Measurements from ENCODE around the gene CDC37.

CDC37 gene

GRCh38 chr19:10419646-10420443, 16.5 kb upstream of the CDC37 start:
- FAIRE-seq: no peak
- TF ChIP-seq CTCF (IDR thresholded peaks at IDR 0.05; ENCODE audit: insufficient read depth, missing control alignments): no peak
- DNase-seq (ENCODE audit: insufficient read length, low spot score): peak; percentile 98

DNA sequence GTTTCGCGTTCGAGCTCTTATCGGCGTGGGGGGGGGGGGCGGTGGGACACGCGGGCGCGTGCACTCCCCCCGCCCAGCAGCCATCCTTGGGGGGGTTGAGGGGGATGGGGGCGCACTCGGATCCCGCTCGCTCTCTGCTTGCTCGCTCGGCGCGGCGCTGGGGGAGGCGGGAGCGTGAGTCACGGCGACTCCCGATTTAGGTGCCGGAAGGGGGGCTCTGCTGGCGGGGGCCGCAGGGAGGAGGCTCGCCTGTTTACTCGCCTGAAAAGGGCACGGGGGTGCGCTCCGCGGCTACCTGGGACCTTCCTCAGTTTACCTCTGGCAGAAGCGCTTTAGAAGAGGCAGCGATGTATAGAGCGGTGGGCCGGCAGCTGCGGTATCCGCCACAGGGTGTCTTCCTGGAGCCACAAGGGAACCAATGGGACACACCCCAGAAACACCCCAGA, 15.9 kb upstream of the CDC37 start:
- TF ChIP-seq CTCF (IDR thresholded peaks at IDR 0.05; ENCODE audit: insufficient read depth, missing control alignments): no peak
- FAIRE-seq (no peak), DNase-seq (ENCODE audit: insufficient read length, low spot score) (no peak)

DNA sequence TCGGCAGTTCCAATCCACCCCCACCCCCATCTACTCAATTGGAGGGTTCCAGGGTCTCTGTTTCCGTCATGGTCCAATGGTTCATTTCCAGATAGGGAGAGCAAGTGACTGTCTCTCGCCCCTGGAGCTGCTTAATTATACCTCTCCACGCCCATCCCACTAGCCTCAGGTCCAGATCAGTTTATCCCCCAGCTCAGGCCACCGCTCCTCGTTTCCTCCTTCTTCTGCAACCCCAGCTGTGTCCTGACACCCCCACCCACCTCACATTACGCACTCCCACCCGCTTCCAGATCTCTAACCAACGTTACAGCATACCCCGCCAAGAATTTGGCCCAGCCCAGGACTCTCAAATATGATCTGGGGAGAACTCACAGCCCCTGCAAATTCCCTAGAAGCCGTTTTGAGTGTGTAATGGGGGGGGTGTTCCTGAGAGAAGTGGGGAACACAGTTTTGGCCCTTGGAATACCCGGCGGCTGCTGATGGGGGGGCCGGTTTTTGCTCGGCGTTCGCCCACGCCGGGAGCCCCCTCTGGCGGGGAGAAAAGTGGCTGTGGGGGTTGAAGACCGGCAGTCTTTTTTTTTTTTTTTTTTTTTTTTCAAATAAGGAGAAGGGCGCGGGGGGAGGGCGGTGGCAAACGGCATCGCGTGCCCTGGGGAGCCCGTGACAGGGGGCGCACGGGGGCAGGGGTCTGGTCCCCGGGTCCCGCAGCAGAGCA, 15.3 kb upstream of the CDC37 start:
- TF ChIP-seq CTCF (IDR thresholded peaks at IDR 0.05; ENCODE audit: insufficient read depth, missing control alignments): no peak
- no peak for DNase-seq (ENCODE audit: insufficient read length, low spot score)
- no peak for FAIRE-seq

- no peak for TF ChIP-seq CTCF (IDR thresholded peaks at IDR 0.05; ENCODE audit: insufficient read depth, missing control alignments)
- FAIRE-seq: no peak
- DNase-seq (ENCODE audit: insufficient read length, low spot score): no peak
Measured at GRCh38 chr19:10418235-10418484, 14.8 kb upstream of the CDC37 start.

- TF ChIP-seq CTCF (IDR thresholded peaks at IDR 0.05; ENCODE audit: insufficient read depth, missing control alignments): no peak
- DNase-seq (ENCODE audit: insufficient read length, low spot score) (no peak), FAIRE-seq (no peak)
Measured at GRCh38 chr19:10417541-10418234, 14.3 kb upstream of the CDC37 start.

GRCh38 chr19:10416380-10417257, 13.3 kb upstream of the CDC37 start:
- FAIRE-seq: no peak
- peak; percentile 88 for DNase-seq (ENCODE audit: insufficient read length, low spot score)
- TF ChIP-seq CTCF (IDR thresholded peaks at IDR 0.05; ENCODE audit: insufficient read depth, missing control alignments): peak; percentile 59
